HEK293 (cell line): ENCODE results near the gene CPN1.

Source experiments
- CTCF ChIA-PET: fragments of 350-600 bp; formaldehyde crosslinking; extraction: SDS; loops from one replicate; lab custom pipeline; 2021; ENCODE audit warnings: antibody characterized with exemption; lab: Yijun Ruan, JAX
- POLR2A ChIA-PET: fragments of 300-600 bp; formaldehyde crosslinking; extraction: SDS; loops from one replicate; lab custom pipeline; 2020; ENCODE audit warnings: antibody characterized with exemption, inconsistent platforms; lab: Yijun Ruan, JAX
- H3K27ac ChIP-seq: fragments of 200-500 bp; sonication (Bioruptor generic); 2 replicates; pipeline ENCODE4 v1.5.1; 2014; ENCODE audit warnings: low read depth, low read length, control low read depth, inconsistent platforms; ENCODE audit errors: extremely low read depth
- H3K36me3 ChIP-seq, 2 experiments: fragments of 200-500 bp in 1 of 2; sonication (Bioruptor generic) in 1 of 2; 1 replicate in 1 of 2; 2 replicates in 1 of 2; pipeline ENCODE4 v1.5.1; 2014 to 2017; ENCODE audit warnings: inconsistent platforms in 2 of 2, low read length in 2 of 2; ENCODE audit not compliant: control insufficient read depth in 2 of 2, insufficient read depth in 1 of 2
- H3K4me1 ChIP-seq: fragments of 200-500 bp; sonication (Bioruptor generic); 2 replicates; pipeline ENCODE4 v1.5.1; 2014; ENCODE audit warnings: mild to moderate bottlenecking, low read length, inconsistent platforms; ENCODE audit not compliant: control insufficient read depth, insufficient read depth
- H3K4me3 ChIP-seq: 2 replicates; pipeline ENCODE4 v1.5.1; 2011; ENCODE audit warnings: low read depth, mild to moderate bottlenecking, control low read depth, low read length, moderate library complexity
- H3K9me3 ChIP-seq: fragments of 200-500 bp; sonication (Bioruptor generic); 2 replicates; pipeline ENCODE4 v1.5.1; 2014; ENCODE audit warnings: low read depth, low read length, inconsistent platforms; ENCODE audit not compliant: control insufficient read depth, insufficient read depth
- CTCF ChIP-seq: fragments of 450-650 bp; formaldehyde crosslinking; IDR thresholded peaks from 2 replicates; pipeline ENCODE4 v1.5.1; 2016; ENCODE audit warnings: missing biosample characterization, missing genetic modification characterization
- GLI4 ChIP-seq: fragments of 450-650 bp; formaldehyde crosslinking; IDR thresholded peaks from 2 replicates; pipeline ENCODE4 v1.5.1; 2016; ENCODE audit warnings: missing biosample characterization, missing genetic modification characterization
- GLIS2 ChIP-seq: fragments of 450-650 bp; formaldehyde crosslinking; IDR thresholded peaks from 2 replicates; pipeline ENCODE4 v1.5.1; 2016; ENCODE audit warnings: missing biosample characterization, missing genetic modification characterization
- PBX3 ChIP-seq: sonication (generic); formaldehyde crosslinking; IDR thresholded peaks from 2 replicates; pipeline ENCODE4 v1.8.1; 2022; ENCODE audit warnings: mild to moderate bottlenecking, moderate library complexity, missing genetic modification reagents
- ZBTB1 ChIP-seq: fragments of 450-650 bp; formaldehyde crosslinking; IDR thresholded peaks from 2 replicates; pipeline ENCODE4 v1.5.1; 2016; ENCODE audit warnings: missing biosample characterization, missing genetic modification characterization
- ZBTB11 ChIP-seq: fragments of 450-650 bp; formaldehyde crosslinking; conservative IDR thresholded peaks from 2 replicates; pipeline ENCODE4 v1.5.1; 2016; ENCODE audit warnings: low read depth, missing biosample characterization, missing genetic modification characterization
- ZBTB20 ChIP-seq: fragments of 450-650 bp; formaldehyde crosslinking; IDR thresholded peaks from 2 replicates; pipeline ENCODE4 v1.5.1; 2016; ENCODE audit warnings: missing biosample characterization, missing genetic modification characterization
- ZBTB8A ChIP-seq: fragments of 450-650 bp; formaldehyde crosslinking; IDR thresholded peaks from 2 replicates; pipeline ENCODE4 v1.5.1; 2016; ENCODE audit warnings: missing biosample characterization, missing genetic modification characterization
- ZFP69B ChIP-seq: fragments of 450-650 bp; formaldehyde crosslinking; IDR thresholded peaks from 2 replicates; pipeline ENCODE4 v1.5.1; 2016; ENCODE audit warnings: missing biosample characterization, missing genetic modification characterization
- ZIC2 ChIP-seq: fragments of 450-650 bp; formaldehyde crosslinking; IDR thresholded peaks from 2 replicates; pipeline ENCODE4 v1.5.1; 2016; ENCODE audit warnings: missing biosample characterization, missing genetic modification characterization
- ZNF10 ChIP-seq: fragments of 450-650 bp; formaldehyde crosslinking; IDR thresholded peaks from 2 replicates; pipeline ENCODE4 v1.5.1; 2017; ENCODE audit warnings: missing biosample characterization, missing genetic modification characterization
- ZNF112 ChIP-seq: fragments of 450-650 bp; formaldehyde crosslinking; IDR thresholded peaks from 2 replicates; pipeline ENCODE4 v1.5.0; 2017; ENCODE audit warnings: missing biosample characterization, missing genetic modification characterization
- ZNF138 ChIP-seq: fragments of 450-650 bp; formaldehyde crosslinking; IDR thresholded peaks from 2 replicates; pipeline ENCODE4 v1.5.1; 2016; ENCODE audit warnings: missing biosample characterization, missing genetic modification characterization, borderline replicate concordance
- ZNF140 ChIP-seq: fragments of 450-650 bp; formaldehyde crosslinking; IDR thresholded peaks from 2 replicates; pipeline ENCODE4 v1.5.1; 2016; ENCODE audit warnings: missing biosample characterization, missing genetic modification characterization
- ZNF335 ChIP-seq: fragments of 450-650 bp; formaldehyde crosslinking; conservative IDR thresholded peaks from 2 replicates; pipeline ENCODE4 v1.5.1; 2016; ENCODE audit warnings: missing biosample characterization, missing genetic modification characterization
- ZNF510 ChIP-seq: fragments of 450-650 bp; formaldehyde crosslinking; IDR thresholded peaks from 2 replicates; pipeline ENCODE4 v1.5.1; 2018; ENCODE audit warnings: mild to moderate bottlenecking, missing genetic modification characterization, missing biosample characterization; ENCODE audit not compliant: insufficient replicate concordance
- ZNF521 ChIP-seq: fragments of 450-650 bp; formaldehyde crosslinking; IDR thresholded peaks from 2 replicates; pipeline ENCODE4 v1.5.1; 2017; ENCODE audit warnings: missing biosample characterization, mild to moderate bottlenecking, missing genetic modification characterization
- ZNF558 ChIP-seq: fragments of 450-650 bp; formaldehyde crosslinking; IDR thresholded peaks from 2 replicates; pipeline ENCODE4 v1.5.1; 2016; ENCODE audit warnings: missing biosample characterization, missing genetic modification characterization
- ZNF600 ChIP-seq: fragments of 450-650 bp; formaldehyde crosslinking; IDR thresholded peaks from 2 replicates; pipeline ENCODE4 v1.5.1; 2016; ENCODE audit warnings: missing biosample characterization, missing genetic modification characterization
- ZNF76 ChIP-seq: fragments of 450-650 bp; formaldehyde crosslinking; IDR thresholded peaks from 2 replicates; pipeline ENCODE4; 2016; ENCODE audit warnings: low read depth, missing biosample characterization, missing genetic modification characterization, borderline replicate concordance
- ZSCAN30 ChIP-seq: fragments of 450-650 bp; IDR thresholded peaks from 2 replicates; pipeline ENCODE4 v1.5.1; 2018; ENCODE audit warnings: missing biosample characterization, mild to moderate bottlenecking, missing genetic modification characterization, moderate library complexity
- TF ChIP-seq, protein P1 (sequence below): fragments of 450-650 bp; formaldehyde crosslinking; IDR thresholded peaks from 2 replicates; pipeline ENCODE4 v1.5.1; 2016; ENCODE audit warnings: missing biosample characterization, missing genetic modification characterization

The CPN1 gene

GRCh38 chr10:100009793-100010676, 71.6 kb downstream of the CPN1 start, which contains the start of gene DNMBP (continued):
- TF ChIP-seq ZBTB11 (tag by site-specific recombination), result 0 out of 2 replicates have a peak, but pooled peaks have one; percentile 33
- 0 out of 2 replicates have a peak, but pooled peaks have one; percentile 34 for TF ChIP-seq PBX3 (CRISPR knock-in tag)
- no peak for TF ChIP-seq ZIC2 (tag by site-specific recombination)
- TF ChIP-seq ZBTB20, result 0 out of 2 replicates have a peak, but pooled peaks have one; percentile 43
- TF ChIP-seq, protein P1, sequence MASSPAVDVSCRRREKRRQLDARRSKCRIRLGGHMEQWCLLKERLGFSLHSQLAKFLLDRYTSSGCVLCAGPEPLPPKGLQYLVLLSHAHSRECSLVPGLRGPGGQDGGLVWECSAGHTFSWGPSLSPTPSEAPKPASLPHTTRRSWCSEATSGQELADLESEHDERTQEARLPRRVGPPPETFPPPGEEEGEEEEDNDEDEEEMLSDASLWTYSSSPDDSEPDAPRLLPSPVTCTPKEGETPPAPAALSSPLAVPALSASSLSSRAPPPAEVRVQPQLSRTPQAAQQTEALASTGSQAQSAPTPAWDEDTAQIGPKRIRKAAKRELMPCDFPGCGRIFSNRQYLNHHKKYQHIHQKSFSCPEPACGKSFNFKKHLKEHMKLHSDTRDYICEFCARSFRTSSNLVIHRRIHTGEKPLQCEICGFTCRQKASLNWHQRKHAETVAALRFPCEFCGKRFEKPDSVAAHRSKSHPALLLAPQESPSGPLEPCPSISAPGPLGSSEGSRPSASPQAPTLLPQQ, result peak; percentile 25; the same call in 1 of the 2 replicates
- TF ChIP-seq, all 188 proteins: peak for 19

DNA sequence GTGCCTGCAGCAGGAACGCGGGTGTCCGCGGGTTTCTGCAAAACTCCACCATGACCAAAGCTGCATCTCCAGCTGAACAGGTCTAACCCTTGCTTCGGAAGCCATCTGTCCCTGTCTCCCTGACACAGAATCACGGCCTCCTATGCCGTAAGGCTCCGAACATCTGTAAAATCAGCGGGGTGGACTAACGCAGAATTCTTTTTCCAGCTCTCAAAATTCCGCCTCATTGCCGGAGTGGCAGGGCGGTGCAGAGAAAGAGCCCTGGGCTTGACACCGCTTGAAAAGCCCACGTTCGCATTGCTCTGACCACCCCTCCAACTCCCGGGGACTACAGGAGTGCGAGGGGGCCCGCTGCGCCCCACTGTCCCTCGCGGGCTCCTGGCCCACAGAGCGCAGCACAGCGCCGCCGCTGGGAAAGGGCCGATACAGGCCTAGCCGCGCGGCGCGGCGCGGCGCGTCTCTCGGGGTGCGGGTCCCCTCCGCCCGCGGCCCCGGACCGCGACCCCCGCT, 72.3 kb downstream of the CPN1 start:
- peak overlapping the region; percentile 72 for H3K4me3 ChIP-seq
- H3K4me1 ChIP-seq, result peaks cover 16% of the 10 kb centered on the region
- no peaks in the 10 kb centered on the region for H3K36me3 ChIP-seq
- ChIA-PET CTCF (interaction anchor here (0.7 to 6.8 kb wide), 34 partner anchors 9 to 340 kb away, joined by 3 to 43 read pairs (median 4); partner anchors contain the start of gene CUTC), POLR2A (no interaction called here)
- H3K27ac ChIP-seq, result peak overlapping the region; percentile 66; the same call in 1 of the 2 replicates
- H3K9me3 ChIP-seq, result no peaks in the 10 kb centered on the region
- 0 out of 2 replicates have a peak, but pooled peaks have one; percentile 17 for TF ChIP-seq ZFP69B (tag by site-specific recombination)
- TF ChIP-seq ZBTB1, result no peak
- no peak for TF ChIP-seq ZNF510 (tag by site-specific recombination)
- TF ChIP-seq ZNF76, result peak; percentile 41; the same call in 1 of the 2 replicates
- no peak for TF ChIP-seq ZNF112
- TF ChIP-seq ZIC2 (tag by site-specific recombination), result peak; percentile 48; the same call in 1 of the 2 replicates
- TF ChIP-seq ZBTB8A (tag by site-specific recombination), result peak; percentile 28
- 0 out of 2 replicates have a peak, but pooled peaks have one; percentile 15 for TF ChIP-seq PBX3 (CRISPR knock-in tag)
- peak; percentile 62 for TF ChIP-seq CTCF (tag by site-specific recombination)
- no peak for TF ChIP-seq ZNF521 (tag by site-specific recombination)
- peak; percentile 82 for TF ChIP-seq ZNF335 (tag by site-specific recombination)
- peak; percentile 37; the same call in 1 of the 2 replicates for TF ChIP-seq GLIS2 (tag by site-specific recombination)
- TF ChIP-seq ZNF138, result no peak
- TF ChIP-seq ZNF558 (tag by site-specific recombination), result no peak
- TF ChIP-seq GLI4 (tag by site-specific recombination), result no peak
- TF ChIP-seq ZNF10 (tag by site-specific recombination), result no peak
- peak; percentile 68; the same call in 1 of the 2 replicates for TF ChIP-seq ZNF600 (tag by site-specific recombination)
- TF ChIP-seq, protein P1, result 0 out of 2 replicates have a peak, but pooled peaks have one; percentile 29
- peak; percentile 76 for TF ChIP-seq ZSCAN30 (tag by site-specific recombination)
- TF ChIP-seq ZNF140 (tag by site-specific recombination), result no peak
